SU-DHL-6 (cell line): ENCODE data around the gene CEACAM6.

Source experiments
- H2AFZ ChIP-seq: fragments of 200-600 bp; sonication (generic); 2 replicates; pipeline ENCODE4 v1.6.1; 2014; ENCODE audit warnings: low read depth, mild to moderate bottlenecking, moderate library complexity, mixed read lengths, antibody characterized with exemption, low read length; ENCODE audit not compliant: severe bottlenecking
- H3F3A ChIP-seq: fragments of 200-600 bp; shearing (Covaris generic); 2 replicates; pipeline ENCODE4 v1.6.0; 2016; ENCODE audit warnings: antibody characterized with exemption, mild to moderate bottlenecking; ENCODE audit not compliant: insufficient read depth
- H3K27ac ChIP-seq: fragments of 200-600 bp; sonication (generic); 2 replicates; pipeline ENCODE4 v1.5.1; 2016; ENCODE audit warnings: low read depth, mild to moderate bottlenecking, low read length, moderate library complexity, mixed read lengths
- H3K27me3 ChIP-seq: fragments of 200-600 bp; sonication (generic), shearing (Covaris generic); 2 replicates; pipeline ENCODE4 v1.6.0; 2014; ENCODE audit warnings: mild to moderate bottlenecking, low read length
- H3K36me3 ChIP-seq: fragments of 200-600 bp; sonication (generic); 2 replicates; pipeline ENCODE4 v1.6.1; 2014; ENCODE audit warnings: mild to moderate bottlenecking, low read length, mixed read lengths
- H3K4me2 ChIP-seq: fragments of 300-600, 200-600 bp; shearing (Covaris generic), sonication (generic); 2 replicates; pipeline ENCODE4 v1.6.0; 2014; ENCODE audit warnings: low read length, low read depth, mild to moderate bottlenecking; ENCODE audit not compliant: poor library complexity, severe bottlenecking
- H3K4me3 ChIP-seq: fragments of 200-600 bp; sonication (generic); 2 replicates; pipeline ENCODE4 v1.5.1; 2014; ENCODE audit warnings: antibody characterized with exemption, low read length, mild to moderate bottlenecking, mixed read lengths; ENCODE audit not compliant: insufficient read depth, poor library complexity, severe bottlenecking
- H3K79me2 ChIP-seq: fragments of 200-600 bp; sonication (generic); 2 replicates; pipeline ENCODE4 v1.6.1; 2014; ENCODE audit warnings: mild to moderate bottlenecking, low read length, moderate library complexity; ENCODE audit not compliant: insufficient read depth
- H3K9ac ChIP-seq: fragments of 200-600 bp; sonication (generic); 2 replicates; pipeline ENCODE4 v1.7.0; 2014; ENCODE audit warnings: mild to moderate bottlenecking, low read length
- H3K9me2 ChIP-seq: fragments of 200-600 bp; sonication (generic); replicated peaks from 2 replicates; pipeline ENCODE4 v1.6.1; 2014; ENCODE audit warnings: low read length; ENCODE audit not compliant: insufficient read depth
- H3K9me3 ChIP-seq: fragments of 200-600 bp; sonication (generic); 2 replicates; pipeline ENCODE4 v1.6.1; 2014; ENCODE audit warnings: low read length, mixed read lengths; ENCODE audit not compliant: insufficient read depth
- H4K20me1 ChIP-seq: fragments of 200-600 bp; sonication (generic); 2 replicates; pipeline ENCODE4 v1.6.1; 2014; ENCODE audit warnings: low read depth, mild to moderate bottlenecking, antibody characterized with exemption, low read length, moderate library complexity, mixed read lengths
- CTCF ChIP-seq: fragments of 200-600 bp; sonication (generic); IDR thresholded peaks from one replicate; pipeline ENCODE4 v1.5.1; 2017; ENCODE audit warnings: antibody characterized with exemption, mild to moderate bottlenecking, low read length, moderate library complexity; ENCODE audit not compliant: insufficient read depth, poor library complexity, severe bottlenecking
- EZH2phosphoT487 ChIP-seq: fragments of 200-600 bp; sonication (generic), shearing (Covaris generic); conservative IDR thresholded peaks from 2 replicates; pipeline ENCODE4 v1.6.1; 2018; ENCODE audit warnings: mild to moderate bottlenecking, antibody characterized with exemption, low read length, moderate library complexity, mixed read lengths

Gene CEACAM6

GRCh38 chr19:41711376-41712261 lies 43.7 kb upstream of the CEACAM6 start:
- Histone ChIP-seq H3K9me2 (no peaks in the 10 kb centered on the region), H3K4me2 (no peak overlapping the region), H3K27ac (no peak overlapping the region), H3K27me3 (no peaks in the 10 kb centered on the region), H3K79me2 (no peaks in the 10 kb centered on the region), H3F3A (no peaks in the 10 kb centered on the region), H3K9ac (no peak overlapping the region), H3K4me3 (no peak overlapping the region), H3K9me3 (no peaks in the 10 kb centered on the region), H4K20me1 (no peaks in the 10 kb centered on the region), H2AFZ (no peak overlapping the region), H3K36me3 (no peaks in the 10 kb centered on the region)
- no peak for TF ChIP-seq CTCF
- no peak for TF ChIP-seq EZH2phosphoT487

GRCh38 chr19:41714598-41714997 lies 40.7 kb upstream of the CEACAM6 start:
- no peak overlapping the region for H2AFZ ChIP-seq
- no peaks in the 10 kb centered on the region for H3K79me2 ChIP-seq
- no peaks in the 10 kb centered on the region for H3K36me3 ChIP-seq
- H3K9me2 ChIP-seq: no peaks in the 10 kb centered on the region
- no peaks in the 10 kb centered on the region for H3F3A ChIP-seq
- no peak overlapping the region for H3K27ac ChIP-seq
- H3K4me3 ChIP-seq: no peak overlapping the region
- H4K20me1 ChIP-seq: no peaks in the 10 kb centered on the region
- TF ChIP-seq CTCF (no peak), EZH2phosphoT487 (no peak)
- H3K9ac ChIP-seq: no peak overlapping the region
- no peak overlapping the region for H3K4me2 ChIP-seq
- H3K9me3 ChIP-seq: no peaks in the 10 kb centered on the region
- no peaks in the 10 kb centered on the region for H3K27me3 ChIP-seq

- Histone ChIP-seq H3K9me2 (no peaks in the 10 kb centered on the region), H3K79me2 (no peaks in the 10 kb centered on the region), H3K4me2 (no peak overlapping the region), H3K4me3 (no peak overlapping the region), H3K27ac (no peak overlapping the region), H3K27me3 (no peaks in the 10 kb centered on the region), H2AFZ (no peak overlapping the region), H4K20me1 (no peaks in the 10 kb centered on the region), H3F3A (no peaks in the 10 kb centered on the region), H3K9ac (no peak overlapping the region), H3K36me3 (no peaks in the 10 kb centered on the region), H3K9me3 (no peaks in the 10 kb centered on the region)
- no peak for TF ChIP-seq EZH2phosphoT487
- TF ChIP-seq CTCF: no peak
Observed at GRCh38 chr19:41718761-41719160, 36.6 kb upstream of the CEACAM6 start.
